Measurements from ENCODE around the gene CLRN1.
"Not testable (repeated sequence)": the region's sequence is repeated elsewhere in the genome, so short reads cannot be mapped to it uniquely, and the experiment has no call there.

Gene CLRN1

GRCh38 chr3:150972366-150973071 lies at the start of gene CLRN1:
Gene CLRN1 (minus strand): TSS chr3:150972727. CDS start chr3:150972708, 19 bp downstream.
- DNase-seq = no peak

- DNase-seq = no peak
Measured at GRCh38 chr3:151016478-151016795, 43.9 kb upstream of the CLRN1 start.

GRCh38 chr3:151015767-151016477 lies 43.4 kb upstream of the CLRN1 start:
- no peak for DNase-seq

- no peak for DNase-seq
Measured at GRCh38 chr3:151015181-151015580, 42.7 kb upstream of the CLRN1 start.

GRCh38 chr3:151014501-151015018 lies 42.0 kb upstream of the CLRN1 start:
- DNase-seq = no peak

- DNase-seq = no peak
Measured at GRCh38 chr3:151012753-151013152, 40.2 kb upstream of the CLRN1 start.

DNA sequence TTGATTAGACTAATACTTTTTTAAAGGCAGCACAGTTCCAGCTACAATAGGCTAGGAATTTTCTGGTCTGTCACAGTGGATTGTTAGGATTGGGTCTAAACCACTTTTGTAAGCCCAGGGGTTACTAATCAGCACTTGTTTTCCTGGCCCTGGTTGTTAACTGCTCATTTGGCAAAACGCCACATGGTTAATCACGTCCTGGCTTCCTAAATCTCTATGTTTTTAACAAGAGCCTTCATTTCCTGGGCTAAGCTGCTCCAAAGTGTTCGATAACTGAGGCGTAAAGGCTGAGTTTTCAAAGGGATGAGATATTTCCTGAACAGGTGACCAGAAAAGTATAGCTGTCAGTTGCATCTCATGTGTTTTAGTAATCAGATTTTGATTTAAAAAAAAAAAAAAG lies 38.9 kb upstream of the CLRN1 start:
- DNase-seq = no peak

DNA sequence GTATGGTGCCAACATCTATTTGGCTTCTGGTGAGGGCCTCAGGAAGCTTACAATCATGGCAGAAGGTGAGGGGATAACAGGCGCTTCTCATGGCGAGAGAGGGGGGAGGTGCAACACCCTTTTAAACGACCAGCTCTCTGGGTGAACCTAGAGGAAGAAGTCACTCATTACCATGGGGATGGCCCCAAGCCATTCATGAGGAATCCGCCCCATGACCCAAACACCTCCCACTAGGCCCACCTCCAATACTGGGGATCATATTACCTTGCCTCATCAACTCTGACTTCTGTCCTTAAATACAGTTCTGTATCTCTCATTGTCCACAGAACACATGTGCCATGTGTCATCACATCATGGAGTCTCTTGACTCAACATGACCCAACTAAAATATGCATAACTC lies 37.5 kb upstream of the CLRN1 start:
- no peak for DNase-seq

DNA sequence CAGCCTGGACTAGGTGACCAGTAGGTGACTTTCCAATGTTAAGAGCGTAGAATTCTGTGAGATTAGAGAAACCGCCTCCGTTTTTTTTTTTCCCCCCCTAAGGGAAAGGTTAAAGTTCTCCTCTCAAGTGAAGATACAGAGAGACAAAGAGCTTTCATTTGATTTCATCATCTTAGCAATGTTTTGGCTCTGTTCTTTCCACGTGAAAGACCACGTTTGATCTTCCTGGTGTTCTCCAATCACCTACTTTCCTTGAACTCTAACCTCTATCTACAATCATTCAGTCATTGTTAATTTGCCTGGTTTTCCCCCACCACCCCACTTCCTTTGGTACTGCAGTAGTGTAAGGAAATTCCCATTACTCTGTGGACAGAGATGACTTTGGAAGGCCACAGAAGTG lies 36.9 kb upstream of the CLRN1 start:
- DNase-seq = no peak

- no peak for DNase-seq
Measured at GRCh38 chr3:151008699-151009098, 36.2 kb upstream of the CLRN1 start.

- DNase-seq = no peak
Measured at GRCh38 chr3:151003768-151004134, 31.2 kb upstream of the CLRN1 start.

GRCh38 chr3:151003029-151003767 lies 30.7 kb upstream of the CLRN1 start:
- DNase-seq = no peak

GRCh38 chr3:151002003-151002981 lies 29.8 kb upstream of the CLRN1 start:
- no peak for DNase-seq

GRCh38 chr3:150998996-150999395 lies 26.5 kb upstream of the CLRN1 start:
- DNase-seq = no peak

DNA sequence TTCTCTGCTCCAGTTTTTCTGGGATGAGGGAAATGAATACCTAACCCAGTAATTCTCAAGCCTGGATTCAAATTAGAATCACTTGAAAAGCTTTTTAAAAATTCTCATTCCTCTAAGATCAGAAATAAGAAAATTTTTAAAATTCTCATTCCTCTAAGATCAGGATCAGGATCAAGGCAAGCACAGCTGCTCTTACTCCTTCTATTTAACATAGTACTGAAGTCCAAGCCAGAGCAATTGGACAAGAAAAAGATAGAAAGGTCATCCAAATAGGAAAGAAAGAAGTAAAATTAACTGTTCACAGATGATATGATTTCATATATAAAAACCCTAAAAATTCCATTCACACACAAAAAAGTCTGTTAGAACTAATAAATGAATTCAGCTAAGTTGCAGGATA lies 24.2 kb upstream of the CLRN1 start:
- DNase-seq = no peak

DNA sequence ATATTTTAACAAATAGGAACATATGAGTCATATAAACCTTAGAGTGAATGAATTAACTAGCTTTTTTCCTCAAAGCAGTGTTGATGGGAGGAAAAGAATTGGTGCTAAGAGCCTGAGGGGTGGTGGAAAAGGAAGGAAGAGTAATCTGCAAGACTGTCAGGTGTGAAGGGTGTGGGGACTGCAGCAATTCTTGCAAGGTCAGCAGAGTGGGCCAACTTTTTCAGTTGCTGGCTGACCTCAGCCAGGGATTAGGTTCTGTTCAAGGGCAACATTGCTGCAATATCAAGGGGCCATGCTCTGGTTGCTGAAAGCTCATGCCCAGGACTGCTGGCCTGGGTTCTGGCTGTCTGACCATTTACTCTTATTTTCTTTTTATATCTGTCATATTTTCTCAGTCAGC lies 23.0 kb upstream of the CLRN1 start:
- no peak for DNase-seq

DNA sequence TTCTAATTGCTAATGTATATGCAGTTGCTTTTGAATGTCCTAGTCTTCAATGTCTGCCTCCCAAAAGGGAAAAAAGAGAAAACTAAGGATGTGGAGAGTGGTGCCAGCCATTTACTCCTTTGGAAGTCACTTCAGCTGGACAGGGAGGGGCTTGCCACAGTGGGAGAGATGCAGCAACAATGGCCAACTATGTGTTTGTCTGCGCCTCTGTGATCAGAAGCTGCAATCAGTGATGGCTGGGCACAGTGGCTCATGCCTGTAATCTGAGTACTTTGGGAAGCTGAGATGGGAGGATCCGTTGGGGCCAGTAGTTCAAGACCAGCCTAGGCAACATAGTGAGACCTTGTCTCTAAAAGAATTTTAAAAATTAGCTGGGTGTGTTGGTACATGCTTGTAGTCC lies 16.7 kb upstream of the CLRN1 start:
- no peak for DNase-seq

- not testable (repeated sequence) for DNase-seq
Measured at GRCh38 chr3:150988395-150988794, 15.9 kb upstream of the CLRN1 start.

- DNase-seq = no peak
Measured at GRCh38 chr3:150985711-150986110, 13.2 kb upstream of the CLRN1 start.

DNA sequence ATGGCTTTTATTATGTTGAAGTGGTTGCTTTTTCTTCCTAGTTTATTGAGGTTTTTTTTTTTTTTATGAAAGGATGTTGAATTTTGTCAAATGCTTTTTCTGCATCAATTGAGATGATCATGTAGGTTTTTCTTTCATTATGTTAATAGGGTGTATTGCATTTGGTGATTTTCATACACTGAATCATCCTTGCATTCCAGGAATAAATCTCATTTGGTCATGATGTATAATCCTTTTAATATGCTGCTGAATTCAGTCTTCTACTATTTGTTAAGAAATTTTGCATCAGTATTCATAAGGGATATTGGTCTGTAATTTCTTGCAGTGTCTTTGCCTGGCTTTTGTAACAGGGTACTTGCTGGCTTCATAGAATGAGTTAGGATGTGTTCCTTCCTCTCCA lies 11.5 kb upstream of the CLRN1 start:
- no peak for DNase-seq

DNA sequence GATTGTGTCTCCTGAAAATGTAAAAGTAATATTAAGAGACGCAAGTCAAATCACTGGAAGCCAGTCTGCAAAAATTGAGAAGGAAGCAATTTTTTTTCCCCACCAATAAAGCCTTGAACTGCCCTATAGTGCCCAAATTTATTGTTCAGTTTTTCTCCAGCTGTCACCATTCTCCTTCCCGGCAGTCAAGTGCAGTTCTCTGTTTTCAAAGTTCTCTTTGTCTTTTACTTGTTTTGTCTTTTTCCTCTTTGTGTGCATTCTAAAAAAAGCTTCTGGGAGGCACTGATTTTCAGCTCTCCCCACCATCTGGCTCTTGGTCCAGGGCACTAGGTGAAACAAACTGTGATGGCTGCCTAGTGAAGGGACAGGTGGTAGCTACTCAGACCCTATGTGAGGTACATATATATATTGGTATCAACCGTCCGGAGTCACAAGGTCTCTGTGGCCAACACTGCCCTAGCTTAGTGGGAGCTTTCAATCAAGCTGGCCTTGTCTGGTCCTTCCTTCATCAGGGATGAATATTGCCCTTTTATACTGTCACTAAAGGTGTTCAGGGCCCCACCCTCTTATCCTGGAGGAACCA lies 6.1 kb upstream of the CLRN1 start:
- DNase-seq = no peak

- no peak for DNase-seq
Measured at GRCh38 chr3:150975992-150976368, 3.5 kb upstream of the CLRN1 start.

Data from activated naive CD4-positive, alpha-beta T cell (primary cell).